Measurements from ENCODE around the gene GNAO1.

Gene GNAO1

DNA sequence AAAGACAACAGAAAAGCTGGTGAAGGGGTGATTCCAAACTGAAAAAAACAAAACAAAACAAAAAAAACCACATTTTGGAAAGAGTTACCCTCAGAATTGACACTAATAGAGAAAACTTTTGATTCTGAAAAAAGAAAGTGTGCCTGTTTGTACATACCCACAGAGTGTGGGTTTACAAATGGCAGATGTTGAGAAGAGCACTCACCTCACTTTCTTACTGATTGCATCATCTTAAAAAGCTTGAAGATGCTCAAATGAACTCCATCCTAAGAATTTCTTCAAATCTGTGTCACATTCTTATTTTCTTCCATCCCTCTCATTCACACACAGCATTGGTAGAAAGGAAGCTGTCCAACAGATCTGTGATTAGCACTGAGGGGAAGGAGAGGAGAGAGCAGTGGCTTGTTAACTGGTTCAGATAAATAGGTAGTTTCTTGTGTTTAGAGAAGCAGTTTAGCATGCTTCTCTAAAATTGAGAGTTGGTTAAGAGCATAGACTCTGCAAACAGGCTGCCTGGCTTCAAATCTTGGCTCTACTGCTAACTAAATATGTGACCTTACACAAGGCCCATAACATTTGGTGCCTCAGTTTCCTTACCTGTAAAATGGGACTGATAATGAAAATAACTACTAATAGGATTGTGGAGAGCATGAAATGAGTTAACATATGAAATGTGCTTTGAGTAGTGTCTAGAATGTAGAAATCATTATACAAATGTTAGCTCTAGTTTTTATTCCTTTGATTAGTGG, 6.9 kb downstream of the GNAO1 start:
- no peak for DNase-seq (ENCODE audit: low read depth in 2 of 2, low spot score in 1 of 2)

DNA sequence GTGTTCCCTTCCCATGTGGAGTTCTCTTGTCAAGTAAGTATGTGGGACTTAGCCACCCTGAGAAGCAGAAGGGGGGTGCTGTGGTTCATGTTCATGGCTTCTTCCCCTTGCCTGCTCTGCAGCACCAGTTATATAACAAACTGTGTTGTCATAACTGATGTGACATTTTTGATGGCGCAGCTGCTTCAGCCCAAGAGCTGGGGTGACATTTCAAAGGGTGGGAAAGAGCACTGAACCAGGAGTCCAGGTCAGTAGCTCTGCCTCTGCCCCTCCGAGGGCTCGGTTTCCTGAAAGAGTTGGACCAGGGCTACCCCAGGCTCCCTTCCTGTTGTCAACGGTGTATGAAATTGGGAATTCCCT, 7.4 kb downstream of the GNAO1 start:
- DNase-seq (ENCODE audit: low read depth in 2 of 2, low spot score in 1 of 2), result no peak

DNA sequence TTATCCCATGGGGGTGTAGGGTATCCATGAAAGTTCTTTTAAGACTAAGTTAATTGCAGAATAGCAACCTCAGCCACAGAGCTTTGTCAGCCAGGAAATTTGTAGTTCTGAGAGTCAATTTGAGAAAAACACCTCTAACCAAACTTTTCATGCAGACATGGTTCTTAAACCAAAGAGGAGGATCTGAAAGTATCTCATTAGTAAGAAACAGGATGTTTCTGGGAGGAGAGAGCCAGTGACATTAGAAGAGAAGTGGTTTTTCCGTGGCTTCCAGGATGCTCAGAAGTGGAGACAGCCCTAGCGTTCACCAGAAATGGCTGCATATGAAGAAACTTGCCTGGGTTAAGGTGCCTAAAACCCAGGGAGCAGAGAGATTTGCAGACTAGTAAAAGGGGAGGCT, 7.9 kb downstream of the GNAO1 start:
- DNase-seq (ENCODE audit: low read depth in 2 of 2, low spot score in 1 of 2), result no peak

DNA sequence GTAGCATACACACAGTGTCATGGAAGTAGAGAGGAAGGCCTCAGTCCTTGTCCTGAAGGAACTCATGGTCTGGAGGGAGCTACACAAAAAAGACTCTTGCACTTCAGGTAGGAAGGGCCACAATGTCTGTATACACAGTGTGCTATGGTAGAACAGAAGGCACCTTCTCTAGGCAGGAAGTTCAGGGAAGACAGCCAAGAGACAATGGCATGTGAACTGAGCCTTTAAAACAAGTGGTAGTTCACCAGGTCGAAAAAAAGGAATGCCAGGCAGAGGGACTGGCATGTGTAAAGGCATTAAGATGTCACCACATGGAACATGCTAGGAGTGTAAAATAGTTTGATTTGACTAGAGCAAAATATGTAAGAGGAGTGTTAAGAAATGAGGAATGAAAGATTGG, 9.7 kb downstream of the GNAO1 start:
- DNase-seq (ENCODE audit: low read depth in 2 of 2, low spot score in 1 of 2), result no peak

DNA sequence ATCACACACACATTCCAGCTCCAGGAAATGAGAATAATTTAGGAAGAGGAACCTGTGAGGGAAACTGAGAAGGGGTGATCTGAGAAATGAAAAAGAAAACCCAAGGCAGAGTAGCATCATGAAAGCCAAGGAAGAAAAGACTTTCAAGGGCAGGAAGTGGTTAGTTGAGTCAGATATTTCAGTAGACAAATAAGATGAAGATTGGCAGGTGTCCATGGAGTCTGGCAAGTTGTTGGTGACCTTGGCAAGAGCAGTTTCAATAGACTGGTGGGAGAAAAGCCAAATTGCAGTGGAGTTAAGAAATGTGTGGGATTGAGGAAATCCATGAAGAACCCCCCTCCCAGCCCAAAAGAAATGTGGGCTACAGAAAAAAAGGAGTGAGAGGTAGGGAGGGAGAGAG, 10.7 kb downstream of the GNAO1 start:
- DNase-seq (ENCODE audit: low read depth in 2 of 2, low spot score in 1 of 2), result no peak

DNA sequence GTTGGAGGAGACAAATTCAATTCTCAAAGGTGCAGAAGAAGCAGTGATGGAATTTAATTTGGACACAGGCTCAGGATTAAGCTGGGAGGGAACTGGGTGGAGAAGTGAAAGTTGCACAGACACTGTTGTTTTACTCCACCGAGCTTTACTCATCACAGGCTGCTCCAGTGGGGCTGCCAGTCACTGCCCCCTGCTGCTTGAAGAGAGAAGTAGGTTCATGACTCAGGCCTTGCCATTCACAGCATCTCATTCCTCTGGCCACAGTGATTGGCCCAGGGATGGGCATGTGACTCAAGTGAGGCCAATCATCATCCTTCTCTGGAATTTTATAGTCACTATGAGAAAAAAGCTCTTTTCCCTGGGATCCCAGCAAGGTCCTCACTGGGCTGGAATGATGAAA, 11.8 kb downstream of the GNAO1 start:
- DNase-seq (ENCODE audit: low read depth in 2 of 2, low spot score in 1 of 2), result peak in 1 of 2 donors; percentile 18

DNA sequence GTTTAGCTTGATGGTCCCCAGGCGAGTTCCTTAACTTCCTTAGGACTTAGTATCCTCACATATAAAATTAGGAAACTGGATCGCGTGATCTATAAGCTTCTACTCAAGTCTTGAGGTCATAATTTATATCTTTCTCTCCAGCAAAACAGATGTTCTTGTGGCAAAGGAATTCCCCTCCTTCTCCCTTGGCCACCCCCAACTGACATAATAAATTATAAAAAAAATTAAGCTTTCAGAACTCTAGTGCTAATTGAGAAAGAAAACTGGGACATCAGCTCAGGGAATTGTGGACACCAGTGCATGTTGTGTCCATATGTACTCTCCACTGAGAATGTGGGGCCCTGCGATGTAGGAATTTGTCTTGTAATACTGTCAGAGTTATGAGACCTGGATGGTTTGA, 13.5 kb downstream of the GNAO1 start:
- no peak for DNase-seq (ENCODE audit: low read depth in 2 of 2, low spot score in 1 of 2)

DNA sequence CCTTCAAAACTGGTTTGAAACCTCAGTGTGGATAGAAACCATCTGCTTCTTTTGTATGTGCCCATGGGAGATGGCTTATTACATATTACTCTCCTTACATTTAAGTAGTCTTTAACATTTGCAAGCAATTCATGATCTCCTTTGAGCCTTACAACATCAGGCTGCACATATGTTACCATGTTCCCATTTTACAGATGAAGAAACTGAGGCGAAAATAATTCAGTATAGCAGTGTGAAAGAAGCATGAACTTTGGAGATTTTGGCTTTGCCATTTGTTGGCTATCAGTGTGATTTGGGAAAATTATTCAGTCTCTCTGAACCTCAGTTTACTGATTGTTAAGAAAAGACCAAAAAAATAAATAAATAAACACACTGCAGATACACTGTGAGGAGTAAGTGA, 15.7 kb downstream of the GNAO1 start:
- DNase-seq (ENCODE audit: low read depth in 2 of 2, low spot score in 1 of 2), result no peak

DNA sequence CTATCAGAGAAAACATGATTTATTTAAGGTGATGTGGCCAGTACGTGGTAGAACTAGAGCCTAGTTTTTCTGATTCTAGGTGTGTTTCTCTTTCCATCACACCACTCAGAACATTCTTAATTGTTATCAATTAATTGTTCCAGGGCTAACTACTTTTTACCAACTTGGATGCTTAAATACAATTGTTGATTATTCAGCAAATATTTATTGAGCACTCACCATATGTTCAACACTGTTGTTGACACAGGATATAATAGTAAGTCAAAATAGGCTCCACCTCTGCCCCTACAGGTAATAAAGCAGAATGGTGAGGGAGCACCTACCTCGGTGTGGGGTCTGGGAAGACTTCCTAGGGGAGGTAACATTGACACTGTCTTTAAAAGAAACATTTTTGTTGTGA, 16.1 kb downstream of the GNAO1 start:
- no peak for DNase-seq (ENCODE audit: low read depth in 2 of 2, low spot score in 1 of 2)

DNA sequence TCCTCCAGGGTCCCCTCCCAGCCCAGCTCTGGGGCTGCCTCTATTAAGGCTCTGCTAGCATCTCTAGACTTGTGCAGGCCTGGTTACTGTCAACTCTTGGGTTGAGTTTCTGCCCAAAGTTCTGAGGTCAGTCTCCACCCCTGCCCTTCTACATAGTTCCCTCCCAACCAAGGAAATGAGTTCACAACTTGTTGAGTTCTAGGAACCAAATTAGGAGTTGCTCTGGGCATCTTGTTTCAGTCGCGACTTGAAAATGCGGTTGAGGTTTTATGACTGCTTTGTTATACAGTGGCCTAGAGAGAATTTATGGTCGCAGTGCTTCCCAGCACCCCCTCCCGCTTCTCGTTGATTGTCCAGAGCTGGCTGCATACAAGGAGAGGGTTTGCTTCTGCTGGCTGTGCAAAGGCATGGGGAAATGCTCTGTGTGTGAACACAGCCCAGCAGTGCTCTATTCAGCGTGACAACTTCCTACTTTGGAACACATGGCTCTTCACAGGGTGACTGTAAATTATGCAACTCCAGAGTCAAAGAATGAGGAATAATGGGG, 20.2 kb downstream of the GNAO1 start:
- no peak for DNase-seq (ENCODE audit: low read depth in 2 of 2, low spot score in 1 of 2)

DNA sequence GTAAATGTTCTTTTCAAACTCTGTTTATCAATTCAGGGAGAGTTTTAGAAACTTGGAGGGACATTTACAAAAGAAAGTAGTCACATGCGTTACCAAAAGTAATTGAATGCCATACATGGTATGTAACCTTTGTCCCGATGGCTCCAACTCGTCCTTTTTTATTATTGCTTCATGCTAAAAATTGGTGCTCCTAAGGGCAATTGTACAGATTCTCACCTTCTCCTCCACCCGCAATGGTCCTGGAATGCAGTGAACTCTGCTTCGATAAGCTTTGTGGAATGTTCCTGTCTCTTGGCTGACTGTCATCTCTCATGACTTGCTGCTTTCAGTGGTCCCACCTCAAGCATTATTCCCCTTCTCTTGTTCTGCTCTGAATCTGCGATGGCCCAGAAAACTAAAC, 20.9 kb downstream of the GNAO1 start:
- no peak for DNase-seq (ENCODE audit: low read depth in 2 of 2, low spot score in 1 of 2)

DNA sequence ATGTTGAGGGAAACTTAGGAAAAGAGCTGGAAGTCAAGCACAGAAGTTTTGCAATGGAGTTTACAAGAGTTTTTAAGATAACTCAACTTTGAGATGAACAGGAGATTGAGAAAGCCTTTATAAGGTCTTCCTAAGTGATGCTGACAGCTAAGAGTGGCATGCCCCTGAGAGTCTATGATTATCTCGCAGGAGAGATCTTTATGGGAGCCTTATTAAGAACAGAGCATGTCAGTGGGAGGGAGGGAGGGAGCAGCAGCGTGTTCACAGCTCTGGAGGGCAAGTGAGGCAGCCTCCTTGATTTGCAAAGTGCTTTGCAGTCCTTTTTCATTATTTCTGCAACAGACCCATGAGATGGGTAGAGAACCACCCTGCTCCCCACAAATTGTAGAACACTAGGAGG, 30.7 kb downstream of the GNAO1 start:
- DNase-seq (ENCODE audit: low read depth in 2 of 2, low spot score in 1 of 2), result no peak

DNA sequence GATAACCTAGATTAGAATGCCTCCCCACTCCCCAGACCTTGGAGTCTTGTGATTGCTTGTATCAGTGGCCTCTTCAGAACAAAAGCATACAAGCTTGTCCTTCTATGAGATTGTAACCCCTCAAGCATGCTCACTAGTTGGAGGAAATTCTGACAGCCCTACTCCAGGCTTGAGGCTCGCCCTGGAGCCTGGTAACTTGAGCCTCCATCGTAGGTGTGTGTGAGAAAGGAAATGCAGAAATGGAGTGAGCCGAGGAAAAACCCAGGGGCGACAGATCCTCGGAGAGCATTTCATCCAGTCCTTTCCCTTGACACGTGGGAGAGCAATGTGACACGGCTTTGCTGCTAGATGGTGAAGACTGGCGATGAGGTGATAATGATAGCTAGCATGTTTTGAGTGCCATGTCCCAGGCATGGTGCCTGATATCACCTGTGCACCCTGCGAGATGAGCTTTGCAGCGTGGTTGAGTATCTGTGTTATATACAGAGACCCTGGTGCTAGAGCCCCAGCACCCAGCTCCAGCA, 31.2 kb downstream of the GNAO1 start:
- no peak for DNase-seq (ENCODE audit: low read depth in 2 of 2, low spot score in 1 of 2)

DNA sequence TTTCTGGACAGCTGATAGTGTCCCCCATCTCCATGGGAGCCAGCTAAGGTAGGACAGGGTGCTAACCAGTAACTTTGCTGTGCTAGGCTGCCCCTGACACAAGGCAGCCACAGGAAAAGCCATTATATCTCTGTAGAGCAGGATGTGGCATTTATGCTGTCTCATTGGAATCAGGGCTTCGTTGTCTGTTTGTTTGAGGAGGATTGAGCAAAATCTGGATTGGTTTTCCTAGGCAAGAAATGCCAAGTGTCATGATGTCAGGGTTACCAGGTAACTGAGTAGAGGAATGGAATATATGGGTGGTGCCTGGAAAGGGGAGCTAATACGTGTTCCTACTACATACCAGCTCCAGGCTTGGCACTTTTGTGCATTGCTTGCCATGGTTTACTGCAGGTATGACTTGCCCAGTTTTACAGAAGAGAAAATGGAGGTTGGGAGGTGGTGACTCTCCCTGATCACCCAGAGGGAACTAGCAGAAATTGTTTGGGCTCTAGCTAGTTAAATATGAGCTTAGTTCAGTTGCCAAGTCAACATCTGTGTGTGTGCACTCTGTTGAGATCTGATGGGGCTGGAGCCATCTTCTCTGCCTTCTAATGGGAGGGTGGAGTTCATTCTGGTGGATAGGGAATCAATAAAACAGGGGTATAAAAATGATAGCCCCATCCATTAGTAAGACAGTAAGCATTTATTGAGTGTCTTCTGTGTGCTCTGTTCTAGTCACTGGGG, 33.9 kb downstream of the GNAO1 start:
- no peak for DNase-seq (ENCODE audit: low read depth in 2 of 2, low spot score in 1 of 2)

DNA sequence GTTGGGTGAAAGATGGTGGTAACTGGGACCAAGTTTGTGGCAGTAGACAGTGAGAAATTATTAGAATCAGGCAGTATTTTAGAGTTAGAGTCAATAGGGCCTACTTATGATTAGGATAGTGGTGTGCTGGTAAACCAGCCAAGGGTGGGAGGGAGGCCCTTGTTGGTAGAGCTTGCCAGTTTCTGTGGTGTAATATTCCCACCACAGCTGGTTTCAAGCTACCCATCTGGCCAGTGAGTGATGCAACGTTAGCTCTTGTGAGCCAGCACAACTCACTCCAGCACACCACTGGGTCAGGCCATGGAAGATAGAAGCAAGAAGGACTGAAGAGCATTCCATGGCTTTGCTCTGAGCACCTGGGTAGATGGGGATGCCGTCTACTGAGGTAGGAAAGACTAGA, 34.9 kb downstream of the GNAO1 start:
- no peak for DNase-seq (ENCODE audit: low read depth in 2 of 2, low spot score in 1 of 2)

DNA sequence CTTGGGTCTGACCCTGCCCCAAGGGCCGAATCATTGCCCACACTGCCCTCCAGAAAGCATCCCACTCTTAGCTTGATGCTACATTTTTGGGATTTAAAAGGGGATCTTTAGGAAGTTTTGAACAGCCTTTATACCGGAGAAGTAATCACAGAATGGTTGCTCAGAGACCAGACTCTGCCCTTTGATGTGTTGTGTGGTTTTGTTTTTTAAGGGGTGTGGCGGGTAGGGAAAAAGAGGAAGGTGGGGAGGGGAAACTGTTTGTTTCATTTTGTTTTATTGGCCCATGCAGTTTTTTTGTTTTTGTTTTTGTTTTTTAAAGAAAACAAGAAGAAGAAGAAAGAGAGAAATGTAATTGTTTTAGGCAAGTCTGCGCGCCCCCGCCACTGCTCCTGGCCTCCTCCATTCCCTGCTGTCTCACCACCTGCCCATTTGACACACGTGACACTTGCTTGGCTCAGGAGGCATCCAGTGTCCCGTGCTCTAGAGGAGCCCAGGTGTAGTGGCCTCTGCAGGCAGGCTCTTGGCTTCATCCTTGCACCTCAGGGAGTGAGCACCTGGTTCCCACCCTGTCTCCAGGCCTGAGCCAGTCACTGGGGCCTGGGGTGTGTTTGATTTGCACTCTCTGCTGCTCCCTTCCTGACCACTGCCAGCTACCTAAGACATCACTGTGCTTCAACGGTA, 35.7 kb downstream of the GNAO1 start:
- no peak for DNase-seq (ENCODE audit: low read depth in 2 of 2, low spot score in 1 of 2)

DNA sequence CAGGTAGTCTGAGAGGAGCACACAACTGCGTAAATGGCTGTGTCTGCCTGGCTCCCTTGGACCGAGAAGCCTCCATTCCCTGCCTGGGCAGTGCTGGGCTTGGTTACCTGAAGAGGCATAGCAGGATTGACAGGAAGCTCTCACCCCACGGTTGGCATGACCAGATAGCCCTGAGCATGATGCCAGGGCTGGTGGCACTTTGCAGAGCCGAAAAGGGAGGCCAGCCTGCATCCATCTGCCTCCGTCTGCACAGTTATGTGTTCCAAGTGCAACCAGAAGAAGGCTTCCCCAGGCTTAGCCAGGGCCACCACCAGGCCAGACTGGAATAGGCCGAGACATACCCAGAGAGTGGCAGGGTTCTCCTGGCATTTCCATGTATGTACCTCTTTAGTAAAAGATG, 36.6 kb downstream of the GNAO1 start:
- no peak for DNase-seq (ENCODE audit: low read depth in 2 of 2, low spot score in 1 of 2)

DNA sequence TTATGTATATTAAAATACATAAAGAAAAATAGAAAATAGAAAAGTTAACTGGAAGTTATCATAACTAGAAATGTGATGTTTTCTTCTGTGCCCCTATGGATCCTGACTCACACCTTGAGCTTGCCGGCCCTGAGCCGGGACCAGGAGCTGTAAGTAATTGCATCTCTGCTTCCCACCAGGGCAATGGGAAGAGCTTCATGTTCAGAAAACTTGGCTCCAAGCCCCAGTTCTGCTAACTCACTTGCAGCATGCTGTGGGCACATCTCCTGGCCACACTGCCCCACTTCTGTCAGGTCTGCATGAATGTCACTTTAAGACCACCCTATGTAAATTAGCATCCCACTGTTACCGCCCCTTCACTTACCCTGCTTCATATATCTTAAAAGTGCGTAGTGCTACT, 37.2 kb downstream of the GNAO1 start:
- DNase-seq (ENCODE audit: low read depth in 2 of 2, low spot score in 1 of 2), result no peak

DNA sequence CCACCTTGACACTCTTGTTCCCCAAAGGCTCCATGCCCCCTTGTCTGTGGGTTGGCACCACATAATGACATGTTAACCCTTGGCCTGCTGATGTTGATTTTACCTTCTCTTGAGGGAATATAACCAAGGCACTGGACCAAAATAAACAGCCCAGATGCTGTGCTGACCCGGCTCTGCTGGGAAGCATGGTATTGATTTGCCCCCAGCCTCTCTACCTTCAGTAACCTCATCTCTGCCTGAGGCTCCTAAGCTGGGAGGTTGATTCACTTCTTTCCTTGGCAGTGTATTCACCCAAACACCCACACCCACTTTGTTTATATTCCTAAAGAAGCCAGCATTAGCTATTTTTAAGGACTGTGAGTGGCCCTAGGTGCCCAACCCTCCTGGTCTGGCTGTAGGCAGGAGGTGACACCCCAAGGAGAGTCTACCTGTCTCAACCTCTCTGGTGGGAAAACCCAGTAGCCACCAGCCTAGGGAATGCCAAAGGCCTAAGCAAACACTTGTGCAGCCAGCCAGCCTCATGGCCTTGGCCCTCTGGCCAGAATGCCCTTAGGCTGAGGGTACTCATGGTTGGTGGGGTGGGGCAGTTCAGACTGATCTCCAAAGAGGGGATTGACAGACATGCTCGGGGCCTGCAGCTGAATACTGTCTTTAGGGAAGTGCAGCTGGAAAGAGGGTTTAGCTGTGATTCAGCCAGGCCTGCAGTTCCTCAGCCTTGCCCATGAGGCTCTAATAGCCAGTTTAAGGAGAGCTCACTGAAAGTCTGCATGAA, 42.7 kb downstream of the GNAO1 start:
- DNase-seq (ENCODE audit: low read depth in 2 of 2, low spot score in 1 of 2), result no peak

DNA sequence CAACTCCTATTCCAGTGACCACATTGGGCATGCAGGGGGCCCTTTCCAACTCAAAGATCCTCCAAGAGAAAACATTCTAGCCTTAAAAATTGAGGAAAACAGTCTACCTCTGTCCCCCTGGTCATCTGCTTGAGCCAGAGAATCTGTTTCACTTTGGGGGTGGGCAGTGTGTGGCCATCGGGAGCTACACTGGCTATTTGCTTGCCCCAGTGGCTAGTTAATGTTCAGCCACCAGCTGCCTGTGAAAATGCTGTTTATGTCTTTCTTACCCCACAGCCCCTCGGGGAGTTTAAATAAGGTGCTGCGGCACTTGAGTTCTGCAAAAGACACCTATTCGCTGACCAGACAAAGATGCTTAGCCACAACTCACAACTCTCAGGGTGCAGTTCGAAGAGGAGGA, 43.4 kb downstream of the GNAO1 start:
- no peak for DNase-seq (ENCODE audit: low read depth in 2 of 2, low spot score in 1 of 2)

DNA sequence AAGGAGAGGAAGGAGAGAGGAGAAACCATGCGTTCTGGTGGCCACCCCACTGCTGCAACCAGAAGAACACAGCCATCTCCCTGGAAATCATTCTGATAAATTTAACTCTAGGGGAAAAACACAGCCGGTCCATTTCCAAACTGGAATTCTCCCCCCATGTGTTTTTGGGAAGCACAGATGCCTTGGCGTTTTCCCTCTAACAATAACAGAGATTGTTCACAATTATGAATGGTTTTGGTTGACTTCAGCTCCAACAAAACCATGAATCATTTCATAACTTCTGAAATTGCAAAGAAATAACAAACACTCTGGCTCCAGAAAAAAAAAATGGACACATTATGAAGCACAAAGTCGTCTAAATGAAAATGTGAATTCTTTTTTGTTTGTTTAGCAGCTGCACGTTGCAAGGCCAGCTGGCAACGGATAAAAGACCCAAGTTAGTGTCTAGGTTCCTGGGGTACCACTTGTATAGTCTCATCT, 46.2 kb downstream of the GNAO1 start:
- DNase-seq (ENCODE audit: low read depth in 2 of 2, low spot score in 1 of 2), result no peak

All from stimulated activated CD8-positive, alpha-beta memory T cell treated with anti-CD3 and anti-CD28 coated beads, Interleukin-4, amount 100 ng/mL, for 1 hour (primary cell).